NCI-H146 (cell line): ENCODE data around the gene CRTC2.

ENCODE experiments used
- DNase-seq: peaks from one replicate; lab custom pipeline; 2025; lab: John Stamatoyannopoulos, UW

Gene CRTC2

GRCh38 chr1:153976819-153977249, 18.4 kb upstream of the CRTC2 start:
- DNase-seq, result no peak

DNA sequence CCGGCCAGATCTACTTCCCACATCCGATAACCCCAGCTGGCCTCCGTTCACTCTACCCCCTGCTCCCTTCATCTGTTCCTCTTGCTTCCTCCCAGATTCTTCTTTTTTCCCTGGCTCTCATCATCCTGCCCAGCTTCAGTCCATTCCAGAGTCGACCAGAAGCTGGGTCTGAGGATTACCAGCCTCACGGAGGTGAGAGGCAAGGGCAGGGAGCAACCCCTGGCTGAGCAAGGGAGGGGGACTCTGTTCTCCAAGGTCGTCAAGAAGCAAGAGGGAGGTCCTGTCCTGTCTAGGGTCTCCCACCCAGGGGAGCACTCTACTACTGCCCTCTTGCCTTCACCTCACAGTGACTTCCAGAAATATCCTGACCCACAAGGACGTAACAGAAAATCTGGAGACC, 15.1 kb upstream of the CRTC2 start:
- DNase-seq, result no peak

DNA sequence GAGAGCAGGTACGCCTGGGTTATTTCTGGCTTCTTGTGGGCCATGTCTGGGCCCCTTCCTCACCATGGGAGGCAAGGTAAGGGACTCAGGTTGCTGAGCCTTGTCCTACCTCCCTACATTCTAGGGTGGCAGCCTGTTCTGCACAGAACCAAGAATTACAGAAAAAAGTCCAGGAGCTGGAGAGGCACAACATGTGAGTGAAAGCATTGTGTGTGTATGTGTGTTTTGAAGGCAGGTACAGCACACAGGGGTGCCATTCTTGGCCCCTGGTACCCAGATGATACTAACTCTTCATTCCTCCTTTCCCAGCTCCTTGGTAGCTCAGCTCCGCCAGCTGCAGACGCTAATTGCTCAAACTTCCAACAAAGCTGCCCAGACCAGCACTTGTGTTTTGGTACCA, 14.7 kb upstream of the CRTC2 start:
- DNase-seq, result no peak

DNA sequence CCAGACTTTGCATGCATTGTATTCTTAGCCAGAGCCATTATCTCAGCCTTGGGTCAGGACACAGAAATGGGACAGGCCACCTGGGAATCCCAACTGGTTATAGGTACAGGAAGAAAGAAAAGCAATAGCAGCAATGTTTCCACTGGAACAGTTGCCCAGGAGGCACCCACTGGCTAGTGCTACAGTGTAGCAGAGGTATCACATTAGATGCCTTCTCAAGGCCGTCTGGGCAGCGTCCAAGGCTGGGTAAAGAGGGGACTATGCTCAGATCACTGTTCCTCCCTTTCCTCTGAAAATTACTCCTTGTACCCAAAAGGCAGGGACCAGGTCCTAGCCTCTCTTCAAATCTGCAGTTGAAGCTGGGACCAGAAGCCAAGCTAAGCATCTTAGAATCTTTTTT, 11.9 kb upstream of the CRTC2 start:
- no peak for DNase-seq

- DNase-seq, result no peak
These were observed 10.6 kb upstream of the CRTC2 start for GRCh38 chr1:153968972-153969371.

DNA sequence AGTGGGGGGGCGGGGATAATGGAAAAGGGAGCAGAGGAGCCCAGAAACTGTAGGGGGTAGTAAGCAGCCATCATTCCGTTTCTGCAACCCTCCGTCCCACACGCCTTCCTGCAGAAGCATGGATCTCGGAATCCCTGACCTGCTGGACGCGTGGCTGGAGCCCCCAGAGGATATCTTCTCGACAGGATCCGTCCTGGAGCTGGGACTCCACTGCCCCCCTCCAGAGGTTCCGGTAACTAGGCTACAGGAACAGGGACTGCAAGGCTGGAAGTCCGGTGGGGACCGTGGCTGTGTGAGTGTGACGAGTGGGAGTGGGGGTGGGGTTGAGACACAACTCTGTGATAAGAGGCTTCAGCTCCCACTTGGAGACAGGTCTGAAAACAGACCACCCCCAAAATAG, 10.0 kb upstream of the CRTC2 start:
- DNase-seq, result peak; percentile 31

DNA sequence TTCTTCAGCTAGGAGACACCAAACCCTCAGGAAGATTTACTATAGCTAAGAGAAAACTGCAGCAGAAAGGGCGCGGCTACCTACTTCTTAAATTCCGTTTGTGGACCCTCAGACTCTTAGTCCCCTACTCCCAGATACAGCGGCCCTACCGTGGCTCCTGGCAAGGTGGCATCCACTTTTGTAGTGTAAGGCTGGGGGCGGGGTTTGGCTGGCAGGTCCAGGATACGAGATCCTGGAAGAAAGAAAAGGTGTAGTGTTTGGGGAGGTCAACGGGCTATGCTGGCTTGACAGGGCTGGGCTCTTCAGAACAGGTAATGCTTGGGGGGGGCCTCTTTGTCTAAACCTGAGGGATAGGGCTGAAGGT, 9.6 kb upstream of the CRTC2 start:
- peak; percentile 74 for DNase-seq

DNA sequence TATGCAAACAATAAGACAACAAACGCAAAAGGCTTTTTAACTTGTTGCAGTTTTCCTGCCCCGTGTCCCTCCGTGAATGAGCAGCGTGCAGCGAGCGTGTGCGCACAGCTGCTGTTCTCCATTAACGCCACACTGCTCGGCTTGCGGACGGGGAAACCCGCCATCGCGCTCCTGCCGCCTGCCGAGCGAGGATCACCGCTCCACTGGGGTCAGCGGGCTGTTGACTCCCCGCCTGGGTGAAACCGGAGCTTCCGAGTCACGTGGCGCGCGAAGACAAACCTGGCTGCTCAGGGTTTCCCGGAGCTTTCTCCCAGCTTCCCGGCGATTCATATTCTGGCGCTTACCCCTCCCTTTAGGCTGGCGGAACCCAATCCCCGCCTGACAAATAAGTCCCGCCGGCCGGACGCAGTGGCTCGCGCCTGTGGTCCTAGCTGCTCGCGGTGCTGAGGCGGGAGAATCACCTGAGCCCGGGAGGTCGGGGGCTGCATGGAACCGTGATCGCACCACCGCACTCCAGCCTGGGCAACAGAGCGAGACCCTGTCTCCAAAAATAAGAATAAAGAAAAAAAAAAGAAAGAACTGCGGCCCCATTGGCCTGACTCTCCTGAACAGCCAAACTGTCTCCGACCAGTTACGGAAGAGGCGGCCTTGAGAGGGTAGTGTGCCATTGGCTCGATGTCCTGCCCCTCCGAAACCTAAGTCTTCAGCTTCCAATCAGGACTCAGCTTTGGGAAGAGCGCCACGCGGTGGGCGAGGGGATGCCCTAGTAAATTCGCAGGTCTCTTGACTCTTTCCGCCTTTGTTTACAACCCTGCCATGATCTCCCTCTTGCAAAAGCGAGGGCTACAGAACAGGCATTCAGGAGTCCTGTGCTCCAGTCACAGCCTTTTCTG, 8.9 kb upstream of the CRTC2 start, which contains the start of gene CREB3L4:
Gene CREB3L4 (plus strand): TSS at position 796 of the 893 bp plus-strand sequence. CDS start 624 bp downstream, outside the sequence.
- peak; percentile 98 for DNase-seq

DNA sequence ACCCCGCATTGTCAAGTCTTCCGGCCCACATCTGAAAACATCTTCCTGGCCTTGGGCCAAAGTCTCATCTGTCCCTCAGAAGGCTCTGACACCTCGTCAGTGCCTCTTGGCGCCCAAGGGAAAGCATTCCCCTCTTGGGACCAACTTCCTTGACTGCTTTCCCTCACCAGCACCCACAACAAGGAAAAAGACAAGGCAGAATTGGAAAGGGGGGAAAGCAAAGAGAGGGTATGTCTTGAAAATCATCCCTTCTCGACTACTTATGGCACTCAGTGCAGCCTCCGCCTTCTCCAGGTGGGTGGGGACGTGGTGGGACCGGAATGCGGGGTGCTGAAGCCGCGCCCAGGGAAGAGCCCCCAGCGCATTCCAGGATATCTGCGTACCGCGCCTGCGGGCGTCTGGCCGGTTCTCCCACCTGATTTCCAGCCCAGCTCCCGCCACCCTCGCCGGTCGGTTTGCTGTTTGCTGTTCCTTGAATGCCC, 5.5 kb upstream of the CRTC2 start:
- DNase-seq, result peak; percentile 71

GRCh38 chr1:153963030-153963849, 4.8 kb upstream of the CRTC2 start, which contains the start of gene SLC39A1:
SLC39A1 (minus strand) TSS chr1:153963537; CDS start chr1:153962715, 822 bp downstream.
- DNase-seq, result peak; percentile 98

DNA sequence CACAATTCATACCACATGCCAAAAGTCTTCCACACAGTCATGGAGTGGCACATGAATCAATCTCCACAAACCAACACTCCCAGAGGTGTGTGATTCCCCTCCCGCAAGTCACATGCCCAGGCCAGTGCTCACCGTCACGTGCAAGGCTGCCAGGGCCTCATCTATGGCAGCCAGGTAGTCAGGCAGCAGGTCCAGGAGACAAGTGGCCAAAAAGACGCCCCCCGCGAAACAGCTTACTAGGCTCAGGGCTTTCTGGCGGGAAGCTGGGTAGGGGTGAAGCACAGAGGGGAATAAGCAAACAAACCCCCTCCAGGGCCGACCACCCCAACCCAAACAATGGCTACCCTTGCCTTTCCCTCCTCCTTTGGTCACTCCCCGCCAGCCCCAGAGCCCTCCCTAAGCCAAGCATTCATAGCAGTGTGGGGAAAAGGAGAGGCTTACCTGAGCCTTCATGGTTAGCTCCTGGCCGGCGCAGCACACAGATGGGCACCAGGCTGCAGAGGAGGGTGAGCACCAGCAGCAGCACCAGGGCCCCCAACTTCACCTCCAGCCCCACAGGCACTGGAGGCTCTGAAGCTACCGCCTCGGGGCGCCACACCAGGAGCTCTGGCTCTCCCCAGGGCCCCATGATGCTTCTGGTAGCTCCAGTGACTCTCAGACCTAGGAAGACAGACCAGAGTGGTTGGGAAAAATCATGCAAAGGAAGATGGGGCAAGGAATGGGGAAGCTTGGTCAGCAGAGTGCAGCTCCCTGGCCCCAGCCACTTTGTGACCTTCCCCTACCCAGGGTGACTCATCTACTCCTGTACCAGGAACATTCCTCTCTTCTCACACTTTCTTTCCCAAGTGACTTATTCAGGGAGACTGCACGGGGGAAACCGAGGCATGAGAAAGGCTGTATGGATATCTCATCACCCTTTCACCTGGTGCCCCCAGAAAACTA, 3.9 kb upstream of the CRTC2 start:
- DNase-seq, result no peak

- DNase-seq, result no peak
These were observed 3.0 kb upstream of the CRTC2 start for GRCh38 chr1:153961421-153961820.

DNA sequence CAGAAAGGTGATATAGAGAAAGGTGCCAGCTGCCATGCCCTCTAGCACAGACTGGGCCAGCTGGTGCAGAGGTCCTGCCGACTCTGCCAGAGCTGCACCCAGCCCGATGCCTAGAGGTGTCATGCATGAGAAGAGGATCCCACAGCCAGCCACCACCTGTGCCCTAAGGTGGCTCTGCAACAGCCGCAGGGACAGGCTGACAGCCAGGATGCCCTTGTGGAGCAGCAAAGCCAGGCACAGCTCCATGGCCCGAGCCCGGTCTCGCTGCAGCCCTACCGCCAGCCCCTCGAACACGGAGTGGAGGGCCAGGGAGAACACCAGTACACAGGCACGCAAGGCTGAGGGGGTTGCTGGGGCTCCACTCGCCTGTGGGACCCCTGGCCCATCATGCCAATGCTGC, 1.8 kb upstream of the CRTC2 start:
- DNase-seq, result no peak

DNA sequence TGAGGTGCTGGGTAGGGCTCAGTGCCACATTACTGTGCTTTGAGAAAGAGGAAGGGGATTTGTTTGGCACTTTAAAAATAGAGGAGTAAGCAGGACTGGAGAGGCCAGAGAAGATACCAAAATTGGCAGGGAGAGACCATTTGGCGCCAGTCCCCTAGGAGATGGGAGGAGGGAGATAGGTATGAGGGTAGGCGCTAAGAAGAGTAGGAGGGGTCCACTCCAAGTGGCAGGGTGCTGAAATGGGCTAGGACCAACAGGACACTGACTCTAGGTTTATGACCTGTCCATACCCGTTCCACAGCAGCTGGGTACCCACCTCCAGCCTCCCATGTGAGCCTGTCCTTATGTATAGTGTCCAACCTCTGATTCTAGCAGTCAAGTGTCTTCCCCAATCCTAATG, 1.0 kb upstream of the CRTC2 start:
- DNase-seq, result no peak

- DNase-seq, result no peak
These were observed 499 bp upstream of the CRTC2 start for GRCh38 chr1:153958961-153959260.

DNA sequence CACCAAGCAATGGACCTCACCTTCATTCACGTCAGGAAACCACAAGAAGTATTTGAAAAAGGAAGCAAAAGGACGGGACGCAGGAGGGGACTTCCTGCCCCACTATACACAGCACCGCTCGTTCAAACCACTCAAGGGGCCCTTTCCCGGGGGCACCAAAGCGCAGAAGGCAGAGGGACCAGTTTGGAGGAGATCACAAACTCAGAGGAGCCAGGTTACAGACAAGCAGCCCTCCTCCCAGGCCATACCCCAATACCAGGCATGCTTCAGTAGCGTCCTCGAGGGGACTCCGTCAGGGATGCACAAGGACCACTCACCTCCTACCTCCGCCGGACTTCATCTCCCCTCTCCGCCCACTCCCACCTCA, 685 bp downstream of the CRTC2 start:
- DNase-seq, result peak; percentile 23

DNA sequence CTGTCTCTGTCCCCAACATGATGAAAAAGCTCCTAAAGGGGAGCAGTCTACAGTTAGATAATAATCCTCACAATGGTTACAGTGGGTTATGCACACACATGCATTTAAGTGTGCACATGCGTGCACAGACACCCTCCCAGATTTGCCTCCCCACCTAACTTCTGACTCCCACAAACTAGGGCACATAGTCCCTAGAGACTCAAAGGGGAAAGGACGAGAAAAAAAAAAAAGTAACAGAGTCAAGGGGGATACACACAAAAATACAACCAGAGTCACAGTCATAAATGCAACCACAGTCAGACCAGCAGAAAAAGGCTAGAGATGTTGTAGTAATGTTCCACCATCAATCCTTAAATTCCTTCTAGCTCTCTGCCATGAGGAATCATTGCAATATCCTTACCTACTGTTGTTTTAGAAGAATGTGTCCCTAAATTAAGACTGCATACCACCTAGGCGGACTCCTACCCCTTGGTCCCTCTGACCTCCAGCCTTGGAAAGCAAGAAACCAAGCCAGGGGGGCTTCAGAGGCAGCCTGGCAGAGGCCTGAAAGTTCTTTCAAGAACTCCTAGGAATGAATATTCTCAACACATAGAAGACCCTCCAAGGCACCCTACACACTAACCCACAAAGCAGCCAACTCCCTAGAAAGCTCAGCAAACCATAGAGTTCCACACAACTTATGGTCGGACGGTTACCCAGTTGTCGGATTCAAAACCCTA, 1.3 kb downstream of the CRTC2 start:
- no peak for DNase-seq

DNA sequence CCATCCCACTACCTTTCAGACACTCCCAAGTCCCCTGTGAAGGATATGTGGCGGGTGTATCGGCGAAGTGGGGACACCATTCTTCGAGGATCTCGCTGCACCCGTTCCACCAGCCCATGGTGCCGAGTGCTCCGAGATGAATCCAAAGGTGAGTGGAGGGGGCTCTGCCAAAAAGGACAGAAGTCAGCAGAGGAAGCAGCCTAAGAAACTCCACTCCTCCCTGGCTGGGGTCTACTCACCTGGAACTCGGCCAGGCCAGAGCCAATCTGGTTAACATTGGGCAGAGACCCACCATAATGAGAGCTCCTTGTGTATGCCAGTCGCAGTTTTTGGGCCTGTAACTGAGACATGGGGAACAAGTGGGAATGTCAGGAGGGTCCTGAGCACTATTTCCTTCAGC, 3.6 kb downstream of the CRTC2 start:
- DNase-seq, result no peak

- DNase-seq, result no peak
These were observed 4.5 kb downstream of the CRTC2 start for GRCh38 chr1:153953859-153954365.

GRCh38 chr1:153951801-153952200, 6.6 kb downstream of the CRTC2 start:
- no peak for DNase-seq

GRCh38 chr1:153951183-153951582, 7.2 kb downstream of the CRTC2 start:
- DNase-seq, result no peak
